Epithelial cell of proximal tubule (primary cell): ENCODE measurements around the gene CST3. TPM values are rescaled to one million over a fixed set of nuclear protein-coding genes. Genes with fewer than 3 reads are reported as not detected.
"Not testable (repeated sequence)": the region's sequence is repeated elsewhere in the genome, so short reads cannot be mapped to it uniquely, and the experiment has no call there.

Source experiments
- DNase-seq: peaks from one replicate; pipeline ENCODE4 v3.0.0-alpha.2; 2011; ENCODE audit warnings: low read depth
- H3K4me3 ChIP-seq: 2 replicates; pipeline ENCODE4 v1.5.1; 2011; ENCODE audit warnings: low read depth, mild to moderate bottlenecking, low read length
- CTCF ChIP-seq: conservative IDR thresholded peaks from 2 replicates; pipeline ENCODE4 v1.5.1; 2012; ENCODE audit warnings: low read depth, mild to moderate bottlenecking, low read length
- total RNA-seq: library from RNA; depleted of rRNA; stranded (reverse); fragments of >200 nt; gene quantifications from 2 replicates; pipeline ENCODE4 v1.2.3, GENCODE V29; 2015

Gene CST3
- total RNA-seq, 1 donor from 2014 or later = 347 TPM

GRCh38 chr20:23663180-23663579 lies 25.4 kb upstream of the CST3 start:
- H3K4me3 ChIP-seq = no peak overlapping the region
- no peak for TF ChIP-seq CTCF
- no peak for DNase-seq

GRCh38 chr20:23662276-23662870 lies 24.6 kb upstream of the CST3 start:
- TF ChIP-seq CTCF = no peak
- DNase-seq = no peak
- H3K4me3 ChIP-seq = no peak overlapping the region

- no peak for TF ChIP-seq CTCF
- DNase-seq = no peak
- H3K4me3 ChIP-seq = no peak overlapping the region
These were observed 23.3 kb upstream of the CST3 start for GRCh38 chr20:23661002-23661429.

- no peak for DNase-seq
- H3K4me3 ChIP-seq = no peak overlapping the region
- TF ChIP-seq CTCF = no peak
These were observed 22.5 kb upstream of the CST3 start for GRCh38 chr20:23659989-23660837.

- not testable (repeated sequence) for DNase-seq, H3K4me3 ChIP-seq
These were observed 21.8 kb upstream of the CST3 start for GRCh38 chr20:23659610-23659988.

GRCh38 chr20:23658989-23659609 lies 21.3 kb upstream of the CST3 start:
- H3K4me3 ChIP-seq = no peak overlapping the region
- TF ChIP-seq CTCF = no peak
- peak; percentile 55 for DNase-seq

- H3K4me3 ChIP-seq = no peak overlapping the region
- TF ChIP-seq CTCF = no peak
- DNase-seq = no peak
These were observed 20.6 kb upstream of the CST3 start for GRCh38 chr20:23658336-23658735.
